Neural cell (in vitro differentiated cells): Measurements from ENCODE around the gene TSKU.

Source experiments
- CTCF ChIP-seq: fragments of 450-650 bp; IDR thresholded peaks from 2 replicates; pipeline ENCODE4 v1.5.1; 2014; ENCODE audit warnings: antibody characterized with exemption, mild to moderate bottlenecking, moderate library complexity; ENCODE audit not compliant: poor library complexity, severe bottlenecking
- EP300 ChIP-seq: fragments of 450-650 bp; conservative IDR thresholded peaks from 2 replicates; pipeline ENCODE4 v1.6.1; 2014; ENCODE audit warnings: antibody characterized with exemption, mild to moderate bottlenecking, moderate library complexity; ENCODE audit not compliant: poor library complexity, severe bottlenecking
- EZH2 ChIP-seq: fragments of 200-600, 300-800 bp; shearing (Covaris generic), sonication (generic); IDR thresholded peaks from 2 replicates; pipeline ENCODE4 v1.6.1; 2014; ENCODE audit warnings: antibody characterized with exemption, low read length, borderline replicate concordance, mild to moderate bottlenecking; ENCODE audit not compliant: insufficient read depth, poor library complexity, severe bottlenecking
- POLR2AphosphoS5 ChIP-seq: IDR thresholded peaks from 2 replicates; pipeline ENCODE4 v1.6.1; 2012
- RAD21 ChIP-seq: fragments of 450-650 bp; conservative IDR thresholded peaks from 2 replicates; pipeline ENCODE4 v1.6.1; 2014; ENCODE audit warnings: antibody characterized with exemption, mild to moderate bottlenecking, moderate library complexity
- REST ChIP-seq: IDR thresholded peaks from 2 replicates; pipeline ENCODE4 v1.6.1; 2012; ENCODE audit warnings: borderline replicate concordance
- SMC3 ChIP-seq: fragments of 450-650 bp; conservative IDR thresholded peaks from 2 replicates; pipeline ENCODE4 v1.6.1; 2014; ENCODE audit warnings: antibody characterized with exemption, mild to moderate bottlenecking, moderate library complexity; ENCODE audit not compliant: poor library complexity
- TAF1 ChIP-seq: IDR thresholded peaks from 2 replicates; pipeline ENCODE4 v1.6.1; 2012; ENCODE audit warnings: low read depth

- TF ChIP-seq CTCF = no peak
- TF ChIP-seq EP300 = no peak
- no peak for TF ChIP-seq POLR2AphosphoS5
- TF ChIP-seq EZH2 = no peak
- no peak for TF ChIP-seq TAF1
- no peak for TF ChIP-seq RAD21
- TF ChIP-seq SMC3 = no peak
- no peak for TF ChIP-seq REST
These were observed 10.4 kb upstream of the TSKU start for GRCh38 chr11:76772783-76773106.
